K562 (cell line): ENCODE data around the gene BCL7B. TPM values are rescaled to one million over a fixed set of nuclear protein-coding genes. Genes with fewer than 3 reads are reported as not detected.

Experiments used
- AFF1 ChIP-seq, 2 experiments: fragments of 450-650 bp; IDR thresholded peaks; 2 replicates each; pipeline ENCODE4 v1.6.1; 2018; ENCODE audit warnings: mild to moderate bottlenecking in 2 of 2, low read depth in 1 of 2; ENCODE audit not compliant: partially characterized antibody in 2 of 2
- CTCF ChIP-seq, 3 experiments: IDR thresholded peaks in 2 of 3; conservative IDR thresholded peaks in 1 of 3; 2 replicates each; pipeline ENCODE4 v1.5.1; 2011 to 2012; ENCODE audit warnings: low read length in 3 of 3, mild to moderate bottlenecking in 3 of 3, control low read depth in 2 of 3, improper control_type of control experiment in 1 of 3, inconsistent platforms in 1 of 3, low read depth in 1 of 3, mixed read lengths in 1 of 3, moderate library complexity in 1 of 3; ENCODE audit not compliant: insufficient read depth in 2 of 3
- E2F6 ChIP-seq, 2 experiments: IDR thresholded peaks; 2 replicates each; pipeline ENCODE4 v1.6.1; 2011; ENCODE audit warnings: borderline replicate concordance in 1 of 2, control low read depth in 1 of 2, low read depth in 1 of 2, low read length in 1 of 2, mild to moderate bottlenecking in 1 of 2, mixed read lengths in 1 of 2, moderate library complexity in 1 of 2; ENCODE audit not compliant: insufficient read depth in 1 of 2, insufficient read length in 1 of 2, poor library complexity in 1 of 2, severe bottlenecking in 1 of 2; ENCODE audit errors: extremely low read depth in 1 of 2
- FOXA3 ChIP-seq, 2 experiments: fragments of 450-650 bp in 1 of 2; sonication (generic) in 1 of 2; formaldehyde crosslinking; IDR thresholded peaks in 1 of 2; conservative IDR thresholded peaks in 1 of 2; 2 replicates each; pipeline versions ENCODE4 v1.4.0 to v1.8.0; 2020 to 2022; ENCODE audit warnings: mild to moderate bottlenecking in 2 of 2, missing genetic modification reagents in 1 of 2
- FOXJ3 ChIP-seq: sonication (generic); formaldehyde crosslinking; IDR thresholded peaks from 2 replicates; pipeline ENCODE4 v1.4.0; 2020; ENCODE audit warnings: mild to moderate bottlenecking, missing genetic modification reagents
- HCFC1 ChIP-seq: IDR thresholded peaks from 2 replicates; pipeline ENCODE4 v1.6.1; 2012; ENCODE audit warnings: low read depth, low read length, improper control_type of control experiment
- HDAC3 ChIP-seq: fragments of 450-650 bp; IDR thresholded peaks from 2 replicates; pipeline ENCODE4 v1.6.1; 2018; ENCODE audit warnings: borderline replicate concordance, mild to moderate bottlenecking, moderate library complexity; ENCODE audit not compliant: partially characterized antibody
- HDAC8 ChIP-seq: fragments of 450-650 bp; IDR thresholded peaks from 2 replicates; pipeline ENCODE4 v1.6.1; 2016; ENCODE audit warnings: mild to moderate bottlenecking, missing genetic modification characterization, moderate library complexity, missing compliant biosample characterization
- HEY1 ChIP-seq: fragments of 250-450 bp; sonication (Bioruptor Pico); IDR thresholded peaks from 2 replicates; pipeline ENCODE4 v1.5.0; 2020; ENCODE audit warnings: mild to moderate bottlenecking, moderate library complexity, borderline replicate concordance
- MCM7 ChIP-seq, 2 experiments: fragments of 450-650 bp; IDR thresholded peaks; 2 replicates each; pipeline ENCODE4 v1.6.1; 2016 to 2018
- POLR2AphosphoS5 ChIP-seq: IDR thresholded peaks from 2 replicates; pipeline ENCODE4 v1.6.1; 2011; ENCODE audit warnings: mild to moderate bottlenecking, low read depth, low read length, moderate library complexity; ENCODE audit not compliant: control insufficient read depth, insufficient read depth
- ZBTB11 ChIP-seq, 3 experiments: fragments of 200-800 bp in 1 of 3; fragments of 250-450 bp in 1 of 3; fragments of 450-650 bp in 1 of 3; sonication (Bioruptor Pico) in 1 of 3; sonication (Bioruptor generic) in 1 of 3; formaldehyde crosslinking in 1 of 3; IDR thresholded peaks; 2 replicates each; pipeline versions ENCODE4 v1.6.1 to v1.8.0; 2016 to 2022; ENCODE audit warnings: mild to moderate bottlenecking in 2 of 3, missing genetic modification characterization in 2 of 3, missing compliant biosample characterization in 1 of 3, moderate library complexity in 1 of 3
- ZNF766 ChIP-seq: fragments of 200-800 bp; sonication (Bioruptor generic); conservative IDR thresholded peaks from 2 replicates; pipeline ENCODE4 v1.6.1; 2016; ENCODE audit warnings: missing genetic modification characterization, missing compliant biosample characterization
- polyA plus RNA-seq, 8 experiments: library from polyadenylated mRNA; depleted of rRNA in 4 of 8; stranded (reverse) in 5 of 8; unstranded in 3 of 8; fragments of >200 nt; fragmentation: Nextera tagmentation in 2 of 8; fragmentation: Illumina TruSeq in 1 of 8; extraction: Ambion mirVana in 2 of 8; extraction: Trizol in 1 of 8; gene quantifications; 2 replicates each; pipeline versions ENCODE4 v1.2.1 to v1.2.3, GENCODE V29; 2011 to 2014; ENCODE audit warnings: inconsistent platforms in 1 of 8, missing spikeins in 1 of 8
- total RNA-seq, 7 experiments: library from RNA; depleted of rRNA in 6 of 7; stranded (reverse); fragments of >200 nt in 6 of 7; fragmentation: Illumina TruSeq in 2 of 7; extraction: Trizol in 2 of 7; gene quantifications; 2 replicates each; pipeline versions ENCODE4 v1.2.1 to v1.2.3, GENCODE V29; 2011 to 2021; ENCODE audit warnings: low replicate concordance in 1 of 7

Gene BCL7B
- total and polyA plus RNA-seq, 9 of the 15 experiments (the other 6 are each of a cell fraction or from before 2014, with no cell fraction given) = 10.0 to 73.2 (median 32.9) TPM

GRCh38 chr7:73522105-73522872 lies 35.2 kb downstream of the BCL7B start, which contains the start of gene BAZ1B (continued):
- TF ChIP-seq HDAC8 (tag) (peak; percentile 80; the same call in 1 of the 2 replicates), HCFC1 (peak; percentile 59), FOXA3 (CRISPR knock-in tag; conservative IDR thresholded peaks at IDR 0.05 in 1 of 2, IDR thresholded peaks at IDR 0.05 in 1 of 2) (peak in 1 of 2 experiments; percentile 81; a peak in 2 of 4 replicates), MCM7 (IDR thresholded peaks at IDR 0.05) (no peak), AFF1 (IDR thresholded peaks at IDR 0.05; ENCODE audit: low read depth in 1 of 2, partially characterized antibody in 2 of 2) (peak in 1 of 2 experiments; percentile 82), HEY1 (CRISPR knock-in tag) (no peak), CTCF (IDR thresholded peaks at IDR 0.05 in 2 of 3, conservative IDR thresholded peaks at IDR 0.05 in 1 of 3; ENCODE audit: insufficient read depth in 2 of 3, low read depth in 1 of 3, low read length in 3 of 3) (peak in 2 of 3 experiments; percentile 10 to 29; a peak in 1 of 6 replicates), POLR2AphosphoS5 (0 out of 2 replicates have a peak, but pooled peaks have one; percentile 64), ZNF766 (CRISPR knock-in tag) (0 out of 2 replicates have a peak, but pooled peaks have one; percentile 54), E2F6 (IDR thresholded peaks at IDR 0.05; ENCODE audit: borderline replicate concordance in 1 of 2, extremely low read depth in 1 of 2, insufficient read depth in 1 of 2, insufficient read length in 1 of 2, low read depth in 1 of 2, low read length in 1 of 2, poor library complexity in 1 of 2, severe bottlenecking in 1 of 2) (peak; percentile 70 to 87), HDAC3 (peak; percentile 77), ZBTB11 (CRISPR knock-in tag; IDR thresholded peaks at IDR 0.05) (peak in 1 of 3 experiments; percentile 74; a peak in 2 of 6 replicates), FOXJ3 (CRISPR knock-in tag) (no peak)
